AG09309 (cell line): Measurements from ENCODE around the gene INO80E.

Experiments used
- DNase-seq: peaks from one replicate; pipeline ENCODE4 v3.0.0-alpha.2; 2010; ENCODE audit warnings: low read depth
- H3K4me3 ChIP-seq: 2 replicates; pipeline ENCODE4 v1.5.1; 2011; ENCODE audit warnings: mild to moderate bottlenecking, low read depth, low read length, moderate library complexity; ENCODE audit not compliant: control insufficient read depth
- TF ChIP-seq, protein P1 (sequence below): IDR thresholded peaks from 2 replicates; pipeline ENCODE4 v1.5.1; 2011; ENCODE audit warnings: mild to moderate bottlenecking, low read depth, low read length, inconsistent platforms; ENCODE audit not compliant: insufficient read depth, control insufficient read depth; ENCODE audit errors: missing control alignments

The INO80E gene

DNA sequence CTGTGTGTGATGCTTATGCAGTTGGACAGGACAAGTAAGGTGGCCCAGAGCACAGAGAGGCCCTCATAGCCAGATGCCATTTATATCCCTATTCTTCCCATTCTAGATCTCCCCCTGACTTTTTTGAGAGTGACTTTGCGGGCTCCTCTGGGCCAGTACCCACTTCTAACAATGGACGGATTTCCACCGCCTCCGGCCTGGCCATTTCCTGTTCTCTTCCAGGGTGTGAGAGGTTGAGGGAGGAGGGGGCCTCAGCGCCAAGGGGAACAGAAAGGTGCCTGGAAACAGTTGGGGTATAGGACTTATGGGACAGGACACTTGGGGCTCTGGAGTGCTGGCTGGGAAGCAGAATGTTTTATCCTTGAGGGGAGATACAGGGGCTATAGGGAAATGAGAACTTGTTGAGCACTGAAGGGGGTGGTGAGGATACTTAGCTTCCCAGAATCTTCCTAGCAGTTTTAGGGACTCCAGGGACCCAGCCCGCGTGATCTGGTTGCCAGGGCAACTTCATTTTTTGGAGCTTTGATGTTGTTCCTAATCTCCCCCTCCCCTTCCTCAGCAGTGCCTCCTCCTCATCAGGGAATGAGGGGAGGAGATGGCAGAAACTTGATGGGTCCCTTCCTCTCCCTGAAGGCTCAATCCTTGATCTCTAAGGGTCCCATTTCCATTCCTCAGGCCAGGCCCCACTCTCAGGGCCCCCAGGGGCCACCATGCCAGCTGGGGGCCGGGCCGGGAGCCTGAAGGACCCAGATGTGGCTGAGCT lies 18.8 kb upstream of the INO80E start:
- DNase-seq, result no peak
- TF ChIP-seq, protein P1, sequence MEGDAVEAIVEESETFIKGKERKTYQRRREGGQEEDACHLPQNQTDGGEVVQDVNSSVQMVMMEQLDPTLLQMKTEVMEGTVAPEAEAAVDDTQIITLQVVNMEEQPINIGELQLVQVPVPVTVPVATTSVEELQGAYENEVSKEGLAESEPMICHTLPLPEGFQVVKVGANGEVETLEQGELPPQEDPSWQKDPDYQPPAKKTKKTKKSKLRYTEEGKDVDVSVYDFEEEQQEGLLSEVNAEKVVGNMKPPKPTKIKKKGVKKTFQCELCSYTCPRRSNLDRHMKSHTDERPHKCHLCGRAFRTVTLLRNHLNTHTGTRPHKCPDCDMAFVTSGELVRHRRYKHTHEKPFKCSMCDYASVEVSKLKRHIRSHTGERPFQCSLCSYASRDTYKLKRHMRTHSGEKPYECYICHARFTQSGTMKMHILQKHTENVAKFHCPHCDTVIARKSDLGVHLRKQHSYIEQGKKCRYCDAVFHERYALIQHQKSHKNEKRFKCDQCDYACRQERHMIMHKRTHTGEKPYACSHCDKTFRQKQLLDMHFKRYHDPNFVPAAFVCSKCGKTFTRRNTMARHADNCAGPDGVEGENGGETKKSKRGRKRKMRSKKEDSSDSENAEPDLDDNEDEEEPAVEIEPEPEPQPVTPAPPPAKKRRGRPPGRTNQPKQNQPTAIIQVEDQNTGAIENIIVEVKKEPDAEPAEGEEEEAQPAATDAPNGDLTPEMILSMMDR, result no peak
- H3K4me3 ChIP-seq, result no peak overlapping the region

DNA sequence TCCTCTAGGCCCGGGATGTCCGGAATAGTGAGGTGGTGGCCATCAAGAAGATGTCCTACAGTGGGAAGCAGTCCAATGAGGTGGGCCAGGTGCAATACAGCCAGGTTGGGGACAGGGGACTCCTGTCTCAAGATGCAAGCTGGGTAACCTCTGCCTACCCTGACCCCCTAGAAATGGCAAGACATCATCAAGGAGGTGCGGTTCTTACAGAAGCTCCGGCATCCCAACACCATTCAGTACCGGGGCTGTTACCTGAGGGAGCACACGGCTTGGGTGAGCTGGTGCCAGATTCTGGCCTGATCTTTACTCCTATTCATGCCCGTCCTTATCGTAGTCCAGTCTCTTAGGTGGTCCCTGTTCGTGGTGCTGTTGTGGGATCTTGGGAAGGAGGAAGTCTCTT lies 18.0 kb upstream of the INO80E start:
- TF ChIP-seq, protein P1, result no peak
- no peak for DNase-seq
- no peak overlapping the region for H3K4me3 ChIP-seq

DNA sequence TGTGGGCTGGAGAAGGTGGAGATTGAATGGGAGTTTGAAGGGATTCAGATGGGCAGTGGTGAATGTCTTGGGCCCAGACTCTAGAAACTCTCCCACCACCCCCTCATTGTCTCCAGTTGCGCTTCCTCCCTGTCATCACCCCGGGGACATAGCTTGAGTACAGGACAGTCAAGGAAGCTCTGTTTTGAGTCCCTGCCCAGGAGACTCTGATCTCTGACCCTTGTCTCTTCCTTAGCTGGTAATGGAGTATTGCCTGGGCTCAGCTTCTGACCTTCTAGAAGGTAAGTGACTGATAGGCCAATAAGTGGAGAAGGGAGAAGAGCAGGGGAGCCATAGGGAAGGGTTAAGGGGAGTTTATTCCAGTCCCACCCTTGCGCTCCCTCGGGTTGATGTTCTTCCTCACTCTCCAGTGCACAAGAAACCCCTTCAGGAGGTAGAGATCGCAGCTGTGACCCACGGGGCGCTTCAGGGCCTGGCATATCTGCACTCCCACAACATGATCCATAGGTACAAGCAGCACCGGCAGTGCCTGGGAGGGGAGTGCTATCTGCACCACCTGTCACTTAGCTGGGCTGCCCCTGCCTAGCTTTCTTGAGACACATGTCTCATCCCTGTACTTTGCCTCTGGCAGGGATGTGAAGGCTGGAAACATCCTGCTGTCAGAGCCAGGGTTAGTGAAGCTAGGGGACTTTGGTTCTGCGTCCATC lies 17.3 kb upstream of the INO80E start:
- TF ChIP-seq, protein P1, result no peak
- no peak for DNase-seq
- no peak overlapping the region for H3K4me3 ChIP-seq

DNA sequence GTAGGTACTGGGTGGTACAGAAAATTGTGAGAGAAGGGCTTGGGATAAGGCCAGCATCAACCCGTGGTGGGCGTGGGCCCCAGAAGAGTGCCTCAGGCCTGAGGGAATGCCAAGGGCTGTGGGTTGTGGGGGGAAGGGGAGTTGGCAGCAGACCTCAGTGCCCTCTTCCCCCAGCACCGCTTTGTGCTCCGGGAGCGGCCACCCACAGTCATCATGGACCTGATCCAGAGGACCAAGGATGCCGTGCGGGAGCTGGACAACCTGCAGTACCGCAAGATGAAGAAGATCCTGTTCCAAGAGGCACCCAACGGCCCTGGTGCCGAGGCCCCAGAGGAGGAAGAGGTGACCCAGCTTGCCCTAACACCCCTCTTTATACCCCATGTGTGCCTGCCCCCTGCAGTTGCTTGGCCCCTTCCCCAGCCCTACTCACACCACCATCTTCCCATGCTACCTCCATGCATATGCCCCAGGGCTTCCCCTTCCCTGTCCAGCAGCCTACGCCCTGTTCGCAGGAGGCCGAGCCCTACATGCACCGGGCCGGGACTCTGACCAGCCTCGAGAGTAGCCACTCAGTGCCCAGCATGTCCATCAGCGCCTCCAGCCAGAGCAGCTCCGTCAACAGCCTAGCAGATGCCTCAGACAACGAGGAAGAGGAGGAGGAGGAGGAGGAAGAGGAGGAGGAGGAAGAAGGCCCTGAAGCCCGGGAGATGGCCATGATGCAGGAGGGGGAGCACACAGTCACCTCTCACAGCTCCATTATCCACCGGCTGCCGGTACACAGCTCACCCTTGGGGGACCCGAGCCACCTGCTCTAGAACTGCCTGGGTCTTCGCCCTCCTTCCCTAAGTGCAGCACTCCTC lies 13.3 kb upstream of the INO80E start:
- TF ChIP-seq, protein P1, result no peak
- H3K4me3 ChIP-seq, result no peak overlapping the region
- no peak for DNase-seq

DNA sequence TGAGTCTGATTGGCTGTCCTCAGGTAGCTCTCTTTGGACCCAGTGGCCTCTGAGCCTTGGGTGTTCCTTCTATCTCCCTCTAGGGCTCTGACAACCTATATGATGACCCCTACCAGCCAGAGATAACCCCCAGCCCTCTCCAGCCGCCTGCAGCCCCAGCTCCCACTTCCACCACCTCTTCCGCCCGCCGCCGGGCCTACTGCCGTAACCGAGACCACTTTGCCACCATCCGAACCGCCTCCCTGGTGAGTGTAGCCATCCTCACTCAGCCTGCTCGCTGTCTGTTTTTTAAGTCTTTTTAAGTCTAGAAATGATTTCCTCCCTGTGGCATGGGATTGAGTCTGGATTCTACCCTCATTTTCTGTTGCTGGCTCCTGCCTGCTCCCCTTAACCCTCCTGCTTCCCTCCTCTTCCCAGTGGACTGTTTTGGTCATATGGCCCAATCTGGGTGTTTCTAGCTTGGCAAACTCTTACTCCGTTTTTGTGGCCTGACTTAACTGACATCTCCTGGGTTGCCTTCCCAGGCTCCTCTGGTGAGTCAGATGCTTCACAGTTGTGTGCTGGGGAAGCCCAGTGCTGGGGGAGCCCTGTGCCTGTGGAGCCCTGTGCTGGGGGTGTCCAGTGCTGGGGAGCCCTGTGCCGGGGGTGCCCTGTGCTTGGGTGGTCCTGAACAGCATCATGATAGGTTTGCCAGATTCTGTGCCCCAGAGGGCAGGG lies 12.5 kb upstream of the INO80E start:
- TF ChIP-seq, protein P1, result no peak
- no peak for DNase-seq
- no peak overlapping the region for H3K4me3 ChIP-seq
